UCSD-AML1 (cell line): Measurements from ENCODE around the gene OLIG1.

Source experiments
- DNase-seq: peaks from one replicate; lab custom pipeline; 2025; ENCODE audit not compliant: unreplicated experiment; lab: John Stamatoyannopoulos, UW

The OLIG1 gene

GRCh38 chr21:33089395-33090119 lies 19.6 kb downstream of the OLIG1 start:
- peak; percentile 39 for DNase-seq

- DNase-seq = no peak
Observed at GRCh38 chr21:33096426-33096825, 26.5 kb downstream of the OLIG1 start.

- no peak for DNase-seq
Observed at GRCh38 chr21:33099131-33099530, 29.2 kb downstream of the OLIG1 start.

GRCh38 chr21:33101300-33101911 lies 31.5 kb downstream of the OLIG1 start:
- no peak for DNase-seq

GRCh38 chr21:33105088-33105487 lies 35.1 kb downstream of the OLIG1 start:
- DNase-seq = no peak

- no peak for DNase-seq
Observed at GRCh38 chr21:33108228-33108627, 38.3 kb downstream of the OLIG1 start.

- DNase-seq = no peak
Observed at GRCh38 chr21:33109574-33110339, 39.8 kb downstream of the OLIG1 start.

- no peak for DNase-seq
Observed at GRCh38 chr21:33110340-33110715, 40.4 kb downstream of the OLIG1 start.

- no peak for DNase-seq
Observed at GRCh38 chr21:33111577-33111976, 41.6 kb downstream of the OLIG1 start.

- no peak for DNase-seq
Observed at GRCh38 chr21:33112151-33112550, 42.2 kb downstream of the OLIG1 start.

- no peak for DNase-seq
Observed at GRCh38 chr21:33112681-33113080, 42.7 kb downstream of the OLIG1 start.

GRCh38 chr21:33113131-33113530 lies 43.2 kb downstream of the OLIG1 start:
- DNase-seq = no peak

GRCh38 chr21:33114276-33114675 lies 44.3 kb downstream of the OLIG1 start:
- DNase-seq = no peak

GRCh38 chr21:33115631-33116510 lies 45.9 kb downstream of the OLIG1 start:
- no peak for DNase-seq

GRCh38 chr21:33116676-33117075 lies 46.7 kb downstream of the OLIG1 start:
- no peak for DNase-seq

GRCh38 chr21:33117101-33117888 lies 47.4 kb downstream of the OLIG1 start:
- DNase-seq = no peak
